GM21447 (cell line): ENCODE measurements around the gene STRN3.
"Not testable (repeated sequence)": the region's sequence is repeated elsewhere in the genome, so short reads cannot be mapped to it uniquely, and the experiment has no call there.

Experiments
- ATAC-seq: cut with Tn5 transposase; IDR thresholded peaks from one replicate; pipeline ENCODE4 v1.9.1; 2021; ENCODE audit not compliant: unreplicated experiment

The STRN3 gene

DNA sequence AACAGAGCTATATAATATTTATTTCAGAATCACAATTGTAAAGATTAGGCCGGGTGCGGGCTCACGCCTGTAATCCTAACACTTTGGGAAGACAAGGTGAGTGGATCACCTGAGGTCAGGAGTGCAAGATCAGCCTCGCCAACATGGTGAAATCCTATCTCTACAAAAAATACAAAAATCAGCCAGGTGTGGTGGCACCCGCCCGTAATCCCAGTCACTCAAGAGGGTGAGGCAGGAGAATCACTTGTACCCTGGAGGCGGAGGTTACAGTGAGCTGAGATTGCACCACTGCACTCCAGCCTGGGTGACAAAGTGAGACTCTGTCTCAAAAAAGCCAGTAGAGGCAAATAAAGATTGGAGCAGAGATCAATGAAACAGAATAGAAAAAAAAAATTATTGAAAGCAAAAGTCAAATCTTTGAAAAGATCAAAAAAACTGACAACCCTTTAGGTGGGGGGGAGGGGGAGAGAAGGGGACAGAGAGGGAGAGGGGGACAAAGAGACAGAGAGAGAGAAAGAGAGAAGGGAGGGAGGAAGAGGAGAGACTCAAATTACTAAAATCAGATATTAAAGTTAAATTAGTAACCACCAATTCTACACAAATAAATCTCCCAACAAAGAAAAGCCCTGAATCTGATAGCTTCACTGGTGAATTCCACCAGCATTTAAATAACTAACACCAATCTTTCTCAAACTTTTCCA lies 53.1 kb downstream of the STRN3 start:
- ATAC-seq: no peak

DNA sequence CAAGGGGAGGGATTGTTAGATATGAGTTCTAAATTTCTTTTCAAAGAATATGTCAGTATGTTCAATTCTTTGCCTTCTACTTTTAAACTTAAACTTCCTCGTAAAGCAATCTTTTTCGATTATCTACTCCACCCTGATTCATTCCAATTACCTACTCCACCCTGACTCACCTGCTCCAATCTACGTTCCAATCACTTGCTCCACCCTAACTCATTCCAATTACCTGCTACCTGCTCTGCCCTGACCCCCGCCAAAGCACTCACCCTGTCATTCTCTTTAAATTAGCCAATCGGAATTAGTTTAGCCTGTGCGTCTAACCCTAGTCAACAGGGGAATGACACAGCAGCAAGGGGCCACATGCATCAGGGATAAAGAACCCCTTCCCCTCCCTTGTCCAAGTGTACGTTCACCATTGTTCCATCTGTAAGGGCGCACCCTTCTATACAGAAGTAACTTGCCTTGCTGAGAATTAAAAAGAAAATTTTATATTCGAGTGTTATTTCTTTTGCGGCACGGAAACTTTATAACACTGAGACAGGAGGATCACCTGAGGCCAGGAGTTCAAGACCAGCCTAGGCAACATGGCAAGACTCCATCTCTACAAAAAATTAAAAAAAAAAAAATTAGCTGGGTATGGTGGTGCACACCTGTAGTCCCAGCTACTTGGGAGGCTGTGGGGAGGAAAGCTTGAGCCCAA lies 54.0 kb downstream of the STRN3 start:
- ATAC-seq: not testable (repeated sequence)

DNA sequence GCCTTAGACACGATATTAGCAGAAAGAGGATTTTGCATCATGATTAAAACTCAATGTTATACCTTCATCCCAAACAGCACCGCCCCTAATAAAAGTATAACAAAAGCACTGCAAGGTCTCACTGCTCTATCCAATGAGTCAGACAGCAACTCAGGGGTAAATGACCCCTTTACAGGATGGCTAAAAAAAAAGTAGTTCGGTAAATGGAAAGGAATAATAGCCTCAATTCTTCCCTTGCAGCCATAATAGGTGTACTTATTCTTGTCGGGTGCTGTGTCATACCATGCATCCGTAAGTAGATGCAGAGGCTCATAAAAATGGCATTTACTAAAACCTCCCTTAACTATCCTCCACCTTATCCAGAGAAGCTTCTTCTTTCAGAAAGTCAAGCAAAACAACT lies 54.6 kb downstream of the STRN3 start:
- no peak for ATAC-seq

DNA sequence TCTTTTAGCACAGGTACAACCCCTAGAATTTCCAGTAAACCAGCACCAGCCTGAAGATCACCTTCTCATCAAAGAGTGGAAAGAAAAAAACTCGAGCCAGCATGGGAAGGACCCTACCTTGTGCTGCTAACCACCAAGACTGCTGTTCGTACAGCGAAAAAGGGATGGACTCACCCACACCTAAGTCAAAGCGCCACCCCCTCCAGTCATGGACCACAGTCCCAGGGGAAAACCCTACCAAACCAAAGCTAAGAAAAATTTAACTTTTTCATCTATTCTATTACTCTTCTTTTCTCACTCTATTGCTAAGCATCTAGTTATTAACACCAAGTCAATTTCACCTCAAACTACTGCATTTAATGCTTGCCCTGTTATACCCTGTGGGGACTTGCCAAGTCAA lies 56.4 kb downstream of the STRN3 start:
- ATAC-seq: peak; percentile 94

DNA sequence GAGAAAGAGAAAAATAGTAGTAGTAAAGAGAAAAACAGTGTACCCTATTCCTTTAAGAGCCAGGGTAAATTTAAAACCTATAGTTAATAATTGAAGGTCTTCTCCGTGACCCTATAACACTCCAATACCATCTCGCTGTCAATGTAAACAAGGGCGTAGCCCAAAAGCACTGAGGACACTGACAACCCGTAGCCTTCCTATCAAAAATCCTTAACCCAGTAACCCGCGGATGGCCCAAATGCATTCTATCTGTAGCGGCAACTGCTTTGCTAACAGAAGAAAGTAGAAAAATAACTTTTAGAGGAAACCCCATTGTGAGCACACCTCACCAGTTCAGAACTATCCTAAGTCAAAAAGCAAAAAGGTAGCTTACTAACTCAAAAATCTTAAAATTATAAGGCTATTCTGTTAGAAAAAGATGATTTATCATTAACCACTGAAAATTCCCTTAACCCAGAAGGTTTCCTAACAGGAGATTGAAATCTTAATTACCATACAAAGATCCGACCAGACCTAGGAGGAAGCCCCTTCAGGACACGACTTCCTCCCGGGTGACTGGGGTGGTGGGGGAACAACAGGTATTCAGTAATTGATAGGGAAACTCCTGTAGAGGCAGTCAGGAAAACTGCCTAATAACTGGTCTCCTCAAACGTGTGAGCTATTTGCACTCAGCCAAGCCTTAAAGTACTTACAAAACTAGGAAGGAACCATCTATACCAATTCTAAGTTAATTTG lies 58.6 kb downstream of the STRN3 start:
- ATAC-seq: not testable (repeated sequence)

DNA sequence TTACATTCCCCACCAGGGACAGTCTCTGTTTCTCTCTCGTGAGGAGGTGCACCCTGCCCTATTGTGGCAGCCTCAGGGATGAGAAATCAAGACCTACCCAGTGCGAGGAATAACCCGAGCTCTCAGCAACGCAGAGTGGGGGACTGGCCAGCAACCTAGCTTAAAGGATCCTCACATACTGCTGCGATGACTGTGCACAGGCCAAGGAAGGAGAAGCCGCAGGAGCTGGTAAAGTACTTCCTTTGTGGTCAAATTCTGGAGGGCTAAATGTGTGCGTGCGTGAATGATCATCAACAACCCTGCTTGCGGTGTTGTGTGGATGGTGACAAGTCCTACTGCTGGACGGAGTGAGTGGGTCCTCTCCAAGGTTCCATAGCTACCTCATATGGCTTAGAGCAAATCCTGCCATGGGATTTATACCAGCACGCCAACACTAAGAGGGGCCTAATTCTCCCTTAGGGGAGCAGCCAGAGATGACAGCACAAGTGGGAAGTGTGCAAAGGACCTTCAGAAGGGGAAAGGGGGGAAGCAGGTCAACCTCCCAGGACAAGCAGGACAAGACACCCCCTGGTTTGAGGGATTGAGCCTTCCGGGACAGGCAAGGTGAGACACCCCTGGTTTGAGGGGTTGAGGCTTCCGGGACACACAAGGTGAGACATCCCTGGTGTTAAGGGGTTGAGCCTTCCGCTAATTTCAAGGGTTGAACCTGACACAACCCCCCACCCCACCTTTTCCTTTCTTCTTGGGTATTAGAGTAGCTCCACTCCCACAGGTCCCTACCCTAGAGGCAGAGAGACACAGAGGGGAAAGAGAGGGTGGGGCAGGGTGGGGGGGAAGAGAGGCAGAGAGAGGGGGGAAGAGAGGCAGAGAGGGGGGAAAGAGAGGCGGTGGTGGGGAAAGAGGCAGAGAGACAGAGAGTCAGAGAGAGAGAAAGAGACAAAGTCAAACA lies 59.5 kb downstream of the STRN3 start:
- ATAC-seq: no peak

DNA sequence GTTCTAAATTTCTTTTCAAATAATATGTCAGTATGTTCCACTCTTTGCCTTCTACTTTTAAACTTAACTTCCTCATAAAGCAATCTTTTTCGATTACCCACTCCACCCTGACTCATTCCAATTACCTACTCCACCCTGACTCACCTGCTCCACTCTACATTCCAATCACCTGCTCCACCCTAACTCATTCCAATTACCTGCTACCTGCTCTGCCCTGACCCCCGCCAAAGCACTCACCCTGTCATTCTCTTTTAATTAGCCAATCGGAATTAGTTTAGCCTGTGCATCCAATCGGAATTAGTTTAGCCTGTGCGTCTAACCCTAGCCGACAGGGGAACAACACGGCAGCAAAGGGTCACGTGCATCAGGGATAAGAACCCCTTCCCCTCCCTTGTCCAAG lies 60.3 kb downstream of the STRN3 start:
- ATAC-seq: not testable (repeated sequence)

DNA sequence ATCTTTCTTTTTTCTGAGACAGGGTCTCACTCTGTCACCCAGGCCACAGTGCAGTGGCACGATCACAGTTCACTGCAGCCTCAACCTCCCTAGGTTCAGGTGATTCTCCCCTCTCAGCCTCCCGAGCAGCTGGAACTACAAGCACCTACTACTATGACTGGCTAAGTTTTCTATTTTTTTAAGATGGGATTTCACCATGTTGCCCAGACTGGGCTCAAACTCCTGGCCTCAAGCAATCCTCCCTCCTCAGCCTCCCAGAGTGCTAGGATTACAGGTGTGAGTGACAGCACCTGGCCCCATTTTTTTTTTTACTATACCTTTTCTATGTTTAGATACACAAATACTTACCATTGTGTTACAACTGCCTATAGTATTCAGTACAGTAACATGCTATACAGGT lies 63.6 kb downstream of the STRN3 start:
- ATAC-seq: not testable (repeated sequence)

DNA sequence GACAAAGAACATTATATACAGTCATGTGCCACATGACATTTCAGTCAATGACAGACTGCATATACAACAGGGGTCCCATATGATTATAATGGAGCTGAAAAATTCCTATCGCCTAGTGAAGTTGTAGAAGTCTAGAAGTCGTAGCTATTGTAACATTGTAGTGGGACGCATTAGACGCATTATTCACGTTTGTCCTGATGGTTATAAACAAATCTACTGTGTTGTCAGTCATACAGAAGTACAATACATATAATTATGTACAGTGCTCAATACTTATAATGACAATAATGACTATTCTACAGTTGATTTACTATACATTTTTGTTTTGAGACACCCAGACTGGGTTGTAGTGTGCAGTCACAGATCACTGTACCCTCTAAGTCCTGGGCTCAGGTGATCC lies 64.8 kb downstream of the STRN3 start:
- ATAC-seq: no peak

DNA sequence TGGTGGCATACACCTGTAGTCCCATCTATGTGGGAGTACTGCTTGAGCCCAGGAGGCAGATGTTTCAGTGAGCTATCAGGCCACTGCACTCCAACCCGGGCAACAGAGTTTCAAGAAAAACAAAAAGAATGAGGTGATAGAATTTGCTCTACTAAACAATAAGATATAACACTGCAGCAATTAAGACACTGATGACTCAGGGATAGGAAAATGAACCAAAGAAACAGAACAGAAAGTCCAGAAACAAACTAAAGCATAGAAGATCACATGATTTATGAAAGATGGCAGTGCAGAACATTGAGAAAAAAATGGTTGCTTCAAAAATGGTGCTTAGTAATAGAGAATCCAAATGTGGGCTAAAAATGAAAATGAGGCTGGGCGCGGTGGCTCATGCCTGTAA lies 66.0 kb downstream of the STRN3 start:
- no peak for ATAC-seq

DNA sequence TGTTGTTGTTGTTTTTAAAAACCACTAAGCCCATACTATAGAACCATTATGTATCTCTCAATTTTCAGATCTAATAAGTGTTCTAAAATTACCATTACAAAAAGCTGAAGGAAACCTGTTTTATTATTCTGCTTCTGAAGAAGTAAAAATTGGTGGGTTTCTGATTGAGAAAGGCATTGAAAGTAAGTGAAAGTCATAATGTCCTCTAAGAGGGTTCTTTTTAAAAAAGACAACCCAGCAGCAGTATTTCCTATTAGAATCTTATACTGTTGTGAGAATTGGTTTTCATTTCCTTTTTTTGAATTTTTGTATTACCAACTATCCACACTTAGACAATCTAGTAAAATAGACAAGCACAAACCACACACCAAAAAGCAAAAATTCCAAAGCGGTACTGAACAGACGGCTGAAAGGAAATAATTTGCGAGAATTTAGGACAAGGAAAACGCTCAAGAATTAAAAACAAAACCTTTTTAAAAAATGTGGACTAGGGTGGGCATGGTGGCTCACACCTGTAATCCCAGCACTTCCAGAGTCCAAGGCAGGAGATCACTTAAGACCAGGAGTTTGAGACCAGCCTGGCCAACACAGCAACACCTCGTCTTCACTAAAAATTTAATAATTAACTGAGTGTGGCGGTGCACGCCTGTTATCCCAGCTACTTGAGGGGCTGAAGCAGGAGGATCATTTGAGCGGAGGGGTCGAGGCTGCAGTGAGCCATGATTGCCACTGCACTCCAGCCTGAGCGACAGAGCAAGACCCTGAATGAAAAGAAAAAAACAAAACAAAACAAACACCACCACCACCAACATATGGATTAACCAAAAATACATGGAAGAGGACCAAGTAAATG lies 67.4 kb downstream of the STRN3 start:
- peak; percentile 49 for ATAC-seq

DNA sequence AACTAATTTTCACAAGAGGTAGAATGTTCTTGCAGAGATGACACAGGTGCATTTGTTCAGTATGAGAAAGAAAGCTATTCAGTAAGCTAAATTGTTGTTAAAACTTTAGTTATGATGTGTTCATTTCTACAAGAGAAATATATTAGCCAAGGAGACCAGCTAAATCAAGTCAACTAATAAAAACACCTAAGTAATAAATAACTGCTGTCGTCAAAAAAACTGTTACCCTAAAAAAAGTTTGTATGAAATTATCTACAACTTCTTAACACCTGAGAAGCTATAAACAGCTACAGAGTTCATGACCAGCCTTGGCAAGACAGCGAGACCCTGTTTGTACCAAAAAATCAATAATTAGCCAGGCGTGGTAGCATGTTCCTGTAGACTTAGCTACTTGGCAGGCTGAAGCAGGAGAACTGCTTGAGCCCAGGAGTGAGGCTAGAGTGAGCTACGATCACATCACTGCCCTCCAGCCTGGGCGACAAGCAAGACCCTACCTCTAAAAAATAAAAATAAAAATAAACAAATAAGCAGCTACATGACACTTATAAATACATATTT lies 68.3 kb downstream of the STRN3 start:
- ATAC-seq: peak; percentile 59

DNA sequence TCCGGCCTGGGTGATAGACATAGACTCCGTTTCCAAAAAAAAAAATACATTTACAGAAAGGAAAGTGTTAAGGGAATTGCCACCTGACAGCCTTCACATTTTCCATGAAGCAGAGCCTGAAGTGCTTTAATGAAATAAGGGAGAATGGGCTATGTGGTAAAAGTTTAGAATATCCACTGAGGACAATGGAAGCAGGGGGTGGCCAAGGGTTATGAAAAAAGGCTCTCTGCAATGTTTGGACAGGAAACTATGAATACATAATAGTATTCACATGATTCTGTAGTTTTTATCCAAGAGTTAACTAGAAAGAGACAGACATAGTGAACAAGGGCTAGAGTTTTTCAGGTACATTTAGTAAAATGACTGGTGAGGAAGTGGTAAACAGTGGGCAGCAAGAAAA lies 76.5 kb downstream of the STRN3 start:
- no peak for ATAC-seq

DNA sequence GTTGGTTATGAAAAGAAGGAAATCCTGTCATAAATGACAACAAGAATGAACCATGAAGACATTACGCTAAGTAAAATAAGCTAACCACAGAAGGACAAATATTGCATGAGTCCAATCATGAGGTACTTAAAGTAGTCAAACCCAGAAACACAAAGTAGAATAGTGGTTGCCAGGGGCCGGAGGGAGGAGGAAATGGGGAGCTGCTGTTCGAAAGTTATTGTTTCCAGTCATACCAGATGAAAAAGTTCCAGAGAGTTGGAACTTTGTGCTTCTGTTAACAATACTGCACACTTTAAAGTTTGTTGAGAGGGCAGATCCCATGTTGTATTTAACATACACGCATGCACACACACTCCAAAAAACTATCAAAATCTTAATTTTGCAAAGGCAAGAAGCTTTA lies 82.5 kb downstream of the STRN3 start:
- ATAC-seq: no peak

DNA sequence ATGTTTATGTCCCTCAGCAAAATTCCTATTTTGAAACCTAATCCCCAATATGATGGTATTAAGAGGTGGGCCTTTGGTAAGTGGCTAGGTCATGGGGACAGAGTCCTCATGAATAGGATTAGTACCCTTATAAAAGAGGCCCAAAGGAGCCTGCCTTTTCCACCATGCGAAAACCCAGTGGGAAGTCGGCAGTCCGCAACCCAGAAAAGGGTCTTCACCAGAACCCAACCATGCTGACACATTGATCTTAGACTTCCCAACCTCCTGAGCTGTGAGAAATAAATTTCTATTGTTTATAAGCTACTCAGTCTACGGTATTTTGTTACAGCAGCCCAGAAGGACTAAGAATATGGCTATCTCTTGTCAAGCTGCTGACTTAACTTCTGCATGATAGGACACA lies 85.3 kb downstream of the STRN3 start:
- ATAC-seq: no peak

DNA sequence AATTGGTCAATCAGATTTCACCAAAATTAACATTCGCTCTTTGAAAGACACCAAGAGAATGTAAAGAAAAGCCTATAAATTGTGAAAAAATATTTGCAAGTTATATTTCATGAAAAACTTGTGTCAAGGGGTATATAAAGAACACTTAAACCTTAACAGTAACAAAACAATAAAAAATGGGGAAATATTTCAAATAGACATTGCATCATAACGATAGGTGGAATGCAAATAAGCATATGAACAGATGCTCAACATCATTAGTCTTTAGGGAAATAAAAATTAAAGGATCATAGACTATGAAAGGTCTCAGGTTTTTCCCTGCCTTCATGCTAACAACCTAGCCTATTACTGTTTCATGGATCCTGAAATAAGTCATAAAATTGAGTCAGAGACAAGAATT lies 87.6 kb downstream of the STRN3 start:
- ATAC-seq: no peak

DNA sequence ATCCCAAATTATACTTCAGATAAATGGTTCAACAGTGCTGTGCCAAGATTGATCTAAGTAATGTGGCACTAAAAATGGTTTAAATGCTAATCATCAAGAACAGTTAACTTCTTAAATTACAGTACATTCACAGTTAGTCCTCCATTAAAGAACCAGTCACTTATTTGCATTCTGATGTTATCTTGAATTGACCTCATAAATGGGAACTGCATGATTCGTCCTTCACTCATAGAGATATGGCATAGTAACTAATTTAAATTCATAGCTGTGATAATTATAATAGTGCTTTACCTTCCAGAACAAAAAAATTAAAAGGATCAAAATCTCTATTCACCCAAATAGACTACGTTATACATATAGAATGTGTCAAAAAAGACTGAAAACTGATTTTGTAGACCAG lies 90.7 kb downstream of the STRN3 start:
- ATAC-seq: no peak

DNA sequence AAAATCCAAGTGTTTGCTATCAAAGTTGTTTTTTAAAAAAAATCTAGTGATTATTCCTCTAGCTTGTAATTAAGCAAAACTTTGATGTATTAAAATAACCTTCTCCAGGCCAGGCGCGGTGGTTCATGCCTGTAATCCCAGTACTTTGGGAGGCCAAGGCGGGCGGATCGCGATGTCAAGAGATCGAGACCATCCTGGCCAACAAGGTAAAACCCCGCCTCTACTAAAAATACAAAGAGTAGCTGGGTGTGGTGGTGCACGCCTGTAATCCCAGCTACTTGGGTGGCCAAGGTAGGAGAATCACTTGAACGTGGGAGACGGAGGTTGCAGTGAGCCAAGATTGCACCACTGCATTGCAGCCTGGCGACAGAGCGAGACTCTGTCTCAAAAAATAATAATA lies 92.2 kb downstream of the STRN3 start:
- ATAC-seq: not testable (repeated sequence)

DNA sequence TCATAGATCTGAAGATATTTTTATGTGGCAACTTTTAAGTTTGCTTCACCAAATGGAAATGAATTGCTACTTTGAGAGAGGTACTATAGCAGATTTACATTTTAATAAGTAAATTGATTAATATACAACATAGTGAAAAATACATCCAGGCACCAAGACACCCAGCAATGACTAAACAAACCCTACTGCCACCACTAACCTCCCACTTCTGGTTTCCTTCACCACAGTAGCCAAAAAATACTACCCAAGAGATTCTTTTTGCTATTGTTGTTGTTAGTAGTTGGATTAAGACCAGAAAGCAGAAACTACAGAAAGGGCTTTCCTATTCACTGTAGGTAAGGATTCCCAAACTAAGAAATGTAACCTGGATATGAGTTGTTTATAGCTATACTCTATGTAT lies 97.7 kb downstream of the STRN3 start:
- ATAC-seq: no peak

DNA sequence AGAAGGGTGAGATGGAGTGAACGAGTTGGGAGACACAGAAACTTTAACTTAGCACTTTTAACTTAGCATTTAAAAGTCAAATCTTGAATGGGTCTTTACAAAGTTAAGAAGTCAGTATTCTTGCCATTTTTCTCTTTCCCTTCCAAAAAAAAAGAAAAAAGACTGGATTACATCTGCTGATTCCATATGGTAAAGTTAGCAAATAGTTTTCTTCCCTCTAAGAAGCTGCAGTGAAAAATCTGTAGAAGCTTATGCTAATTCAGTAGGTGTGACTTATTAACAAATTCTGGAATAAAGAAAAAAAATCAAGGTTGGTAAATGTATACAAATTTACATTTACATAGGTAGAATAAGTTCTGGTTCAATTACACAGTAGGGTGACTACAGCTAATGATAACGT lies 100.9 kb downstream of the STRN3 start:
- no peak for ATAC-seq
